HL-60 (cell line): ENCODE measurements around the gene STH.

Experiments
- DNase-seq, 2 experiments: peaks; one replicate each; pipeline ENCODE4 v3.0.0-alpha.2; 2010 to 2020; ENCODE audit warnings: low read depth in 1 of 2, low spot score in 1 of 2
- H3K27ac ChIP-seq: fragments of 250-450 bp; sonication (Bioruptor Pico); replicated peaks from 2 replicates; pipeline ENCODE4 v1.5.1; 2020; ENCODE audit warnings: mild to moderate bottlenecking, moderate library complexity
- H3K27me3 ChIP-seq: fragments of 250-450 bp; sonication (Bioruptor Pico); 2 replicates; pipeline ENCODE4 v1.5.1; 2021; ENCODE audit warnings: mild to moderate bottlenecking, moderate library complexity; ENCODE audit not compliant: insufficient read depth, poor library complexity, severe bottlenecking
- H3K4me3 ChIP-seq: replicated peaks from 2 replicates; pipeline ENCODE4 v1.5.1; 2011; ENCODE audit warnings: mild to moderate bottlenecking, control low read depth, low read length; ENCODE audit not compliant: insufficient read depth
- CTCF ChIP-seq: IDR thresholded peaks from one replicate; pipeline ENCODE4 v1.5.1; 2011; ENCODE audit warnings: low read length, control low read depth, inconsistent platforms; ENCODE audit not compliant: insufficient read depth
- GABPA ChIP-seq: IDR thresholded peaks from 2 replicates; pipeline ENCODE4 v1.6.1; 2012; ENCODE audit warnings: low read depth
- POLR2AphosphoS5 ChIP-seq: IDR thresholded peaks from 2 replicates; pipeline ENCODE4 v1.6.1; 2012; ENCODE audit warnings: low read depth
- SPI1 ChIP-seq: IDR thresholded peaks from 2 replicates; pipeline ENCODE4 v1.6.1; 2012; ENCODE audit warnings: low read depth, mild to moderate bottlenecking, borderline replicate concordance
- TF ChIP-seq, protein P1 (sequence below): IDR thresholded peaks from 2 replicates; pipeline ENCODE4 v1.6.1; 2012; ENCODE audit warnings: low read depth; ENCODE audit not compliant: insufficient replicate concordance

The STH gene

GRCh38 chr17:45993962-45994627 lies 5.0 kb upstream of the STH start:
- Histone ChIP-seq H3K4me3 (no peak overlapping the region), H3K27me3 (no peaks in the 10 kb centered on the region), H3K27ac (no peak overlapping the region)
- DNase-seq = no peak
- TF ChIP-seq GABPA (no peak), SPI1 (no peak), POLR2AphosphoS5 (no peak), CTCF (no peak)
- TF ChIP-seq, protein P1, sequence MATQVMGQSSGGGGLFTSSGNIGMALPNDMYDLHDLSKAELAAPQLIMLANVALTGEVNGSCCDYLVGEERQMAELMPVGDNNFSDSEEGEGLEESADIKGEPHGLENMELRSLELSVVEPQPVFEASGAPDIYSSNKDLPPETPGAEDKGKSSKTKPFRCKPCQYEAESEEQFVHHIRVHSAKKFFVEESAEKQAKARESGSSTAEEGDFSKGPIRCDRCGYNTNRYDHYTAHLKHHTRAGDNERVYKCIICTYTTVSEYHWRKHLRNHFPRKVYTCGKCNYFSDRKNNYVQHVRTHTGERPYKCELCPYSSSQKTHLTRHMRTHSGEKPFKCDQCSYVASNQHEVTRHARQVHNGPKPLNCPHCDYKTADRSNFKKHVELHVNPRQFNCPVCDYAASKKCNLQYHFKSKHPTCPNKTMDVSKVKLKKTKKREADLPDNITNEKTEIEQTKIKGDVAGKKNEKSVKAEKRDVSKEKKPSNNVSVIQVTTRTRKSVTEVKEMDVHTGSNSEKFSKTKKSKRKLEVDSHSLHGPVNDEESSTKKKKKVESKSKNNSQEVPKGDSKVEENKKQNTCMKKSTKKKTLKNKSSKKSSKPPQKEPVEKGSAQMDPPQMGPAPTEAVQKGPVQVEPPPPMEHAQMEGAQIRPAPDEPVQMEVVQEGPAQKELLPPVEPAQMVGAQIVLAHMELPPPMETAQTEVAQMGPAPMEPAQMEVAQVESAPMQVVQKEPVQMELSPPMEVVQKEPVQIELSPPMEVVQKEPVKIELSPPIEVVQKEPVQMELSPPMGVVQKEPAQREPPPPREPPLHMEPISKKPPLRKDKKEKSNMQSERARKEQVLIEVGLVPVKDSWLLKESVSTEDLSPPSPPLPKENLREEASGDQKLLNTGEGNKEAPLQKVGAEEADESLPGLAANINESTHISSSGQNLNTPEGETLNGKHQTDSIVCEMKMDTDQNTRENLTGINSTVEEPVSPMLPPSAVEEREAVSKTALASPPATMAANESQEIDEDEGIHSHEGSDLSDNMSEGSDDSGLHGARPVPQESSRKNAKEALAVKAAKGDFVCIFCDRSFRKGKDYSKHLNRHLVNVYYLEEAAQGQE = no peak

GRCh38 chr17:45994987-45995386 lies 4.1 kb upstream of the STH start:
- TF ChIP-seq SPI1 (no peak), POLR2AphosphoS5 (no peak), GABPA (no peak), CTCF (no peak)
- TF ChIP-seq, protein P1 = no peak
- Histone ChIP-seq H3K4me3 (no peak overlapping the region), H3K27me3 (no peaks in the 10 kb centered on the region), H3K27ac (no peak overlapping the region)
- DNase-seq = no peak

- H3K4me3 ChIP-seq = no peak overlapping the region
- no peaks in the 10 kb centered on the region for H3K27me3 ChIP-seq
- no peak overlapping the region for H3K27ac ChIP-seq
- DNase-seq = no peak
- TF ChIP-seq, protein P1 = no peak
- no peak for TF ChIP-seq CTCF
- TF ChIP-seq GABPA = no peak
- no peak for TF ChIP-seq POLR2AphosphoS5
- no peak for TF ChIP-seq SPI1
These were observed 3.3 kb upstream of the STH start for GRCh38 chr17:45995627-45996270.
